HUES64 (cell line): Measurements from ENCODE around the gene NXPE1.
A peak's percentile ranks its signal among the peaks of the same experiment; 100 is the strongest.

Experiments
- H3K27ac ChIP-seq: 2 replicates; pipeline ENCODE4 v1.7.0; 2013; ENCODE audit warnings: low read depth, low read length, inconsistent platforms
- H3K27me3 ChIP-seq: 2 replicates; pipeline ENCODE4 v1.6.1; 2013; ENCODE audit warnings: mild to moderate bottlenecking, low read length; ENCODE audit not compliant: insufficient read depth
- H3K36me3 ChIP-seq: 2 replicates; pipeline ENCODE4 v1.6.1; 2013; ENCODE audit warnings: mild to moderate bottlenecking, low read length; ENCODE audit not compliant: insufficient read depth
- H3K4me1 ChIP-seq: 2 replicates; pipeline ENCODE4 v1.6.1; 2013; ENCODE audit warnings: mild to moderate bottlenecking, low read length, moderate library complexity; ENCODE audit not compliant: insufficient read depth
- H3K4me3 ChIP-seq: 2 replicates; pipeline ENCODE4 v1.5.1; 2013; ENCODE audit warnings: mild to moderate bottlenecking, low read length, moderate library complexity
- H3K9ac ChIP-seq: 2 replicates; pipeline ENCODE4 v1.6.1; 2013; ENCODE audit warnings: mild to moderate bottlenecking, low read depth, low read length
- H3K9me3 ChIP-seq: 2 replicates; pipeline ENCODE4 v1.6.1; 2013; ENCODE audit warnings: low read depth, low read length; ENCODE audit not compliant: insufficient read depth
- WGBS: fragments of 150-250, 120-280 bp; methylation state at CpG from one replicate; pipeline ENCODE4 v1.1.7; 2013; ENCODE audit warnings: missing lambda C conversion rate; 5-methylcytosine and 5-hydroxymethylcytosine counted together

Gene NXPE1

GRCh38 chr11:114482114-114482513 lies 77.6 kb downstream of the NXPE1 start:
- 89% methylated on average over 1 of the region's 1 CpG for WGBS
- peak overlapping the region; percentile 43; the same call in 1 of the 2 replicates for H3K27ac ChIP-seq
- no peaks in the 10 kb centered on the region for H3K27me3 ChIP-seq
- H3K4me1 ChIP-seq: peaks cover 57% of the 10 kb centered on the region
- no peaks in the 10 kb centered on the region for H3K36me3 ChIP-seq
- no peak overlapping the region for H3K4me3 ChIP-seq
- no peaks in the 10 kb centered on the region for H3K9me3 ChIP-seq
- no peak overlapping the region for H3K9ac ChIP-seq

- 85% methylated on average over 1 of the region's 1 CpG for WGBS
- H3K9ac ChIP-seq: peak overlapping the region; percentile 52; the same call in 1 of the 2 replicates
- no peaks in the 10 kb centered on the region for H3K36me3 ChIP-seq
- H3K4me3 ChIP-seq: no peak overlapping the region
- H3K27ac ChIP-seq: peak overlapping the region; percentile 95
- no peaks in the 10 kb centered on the region for H3K27me3 ChIP-seq
- peaks cover 60% of the 10 kb centered on the region for H3K4me1 ChIP-seq
- H3K9me3 ChIP-seq: no peaks in the 10 kb centered on the region
Observed at GRCh38 chr11:114479331-114479730, 80.3 kb downstream of the NXPE1 start.

GRCh38 chr11:114478768-114479167 lies 80.9 kb downstream of the NXPE1 start:
- Histone ChIP-seq H3K9me3 (no peaks in the 10 kb centered on the region), H3K36me3 (no peaks in the 10 kb centered on the region), H3K27ac (peak overlapping the region; percentile 95), H3K4me3 (peak overlapping the region; percentile 39; the same call in 1 of the 2 replicates), H3K4me1 (peaks cover 60% of the 10 kb centered on the region), H3K9ac (peak overlapping the region; percentile 52; the same call in 1 of the 2 replicates), H3K27me3 (no peaks in the 10 kb centered on the region)
- 31% methylated on average over 4 of the region's 4 CpGs for WGBS

DNA sequence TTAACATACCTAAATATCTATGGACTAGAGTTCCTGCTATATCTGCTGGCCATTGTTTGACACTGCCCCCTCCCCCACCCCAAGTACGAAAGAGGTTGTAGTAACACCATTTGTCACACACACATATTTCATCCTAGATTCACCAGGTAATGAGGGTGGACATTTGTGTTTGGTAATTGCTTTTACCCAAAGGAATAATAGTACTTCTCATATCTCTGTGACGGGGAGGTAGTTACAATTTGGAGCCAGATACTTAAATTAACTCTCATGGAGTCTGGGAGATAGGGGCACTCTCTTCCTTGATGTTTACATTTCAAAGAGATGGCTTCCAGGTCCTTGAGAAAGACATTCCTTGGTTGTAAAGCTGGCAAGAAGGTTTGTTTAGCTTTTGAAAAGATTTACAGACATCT lies 81.7 kb downstream of the NXPE1 start:
- no peaks in the 10 kb centered on the region for H3K36me3 ChIP-seq
- WGBS: 13% methylated on average over 2 of the region's 2 CpGs
- H3K9ac ChIP-seq: peak overlapping the region; percentile 52; the same call in 1 of the 2 replicates
- peak overlapping the region; percentile 39 for H3K4me3 ChIP-seq
- H3K9me3 ChIP-seq: no peaks in the 10 kb centered on the region
- peaks cover 60% of the 10 kb centered on the region for H3K4me1 ChIP-seq
- peak overlapping the region; percentile 95 for H3K27ac ChIP-seq
- H3K27me3 ChIP-seq: no peaks in the 10 kb centered on the region

GRCh38 chr11:114472661-114473060 lies 87.0 kb downstream of the NXPE1 start:
- H3K36me3 ChIP-seq: no peaks in the 10 kb centered on the region
- H3K27ac ChIP-seq: no peak overlapping the region
- WGBS: 91% methylated on average over 2 of the region's 2 CpGs
- no peak overlapping the region for H3K4me3 ChIP-seq
- H3K9me3 ChIP-seq: no peaks in the 10 kb centered on the region
- peaks cover 9% of the 10 kb centered on the region for H3K4me1 ChIP-seq
- no peaks in the 10 kb centered on the region for H3K27me3 ChIP-seq
- no peak overlapping the region for H3K9ac ChIP-seq
